ENCODE results near the gene HELT. TPM values are rescaled to one million over a fixed set of nuclear protein-coding genes. Genes with fewer than 3 reads are reported as not detected.

Gene HELT
- total and polyA plus RNA-seq, 10 of the 15 experiments (the other 5 are each of a cell fraction or from before 2014, with no cell fraction given), result not detected

- CTCF ChIA-PET, result no interaction called here
- intact Hi-C loops (cut with micrococcal nuclease; ENCODE audit: unreplicated experiment), result no loop called here
Observed at GRCh38 chr4:185020293-185020808, 2.1 kb downstream of the HELT start.

GRCh38 chr4:185020863-185021761, 2.8 kb downstream of the HELT start:
- DNase-seq (ENCODE audit: low read depth, low spot score), result no peak
- ChIA-PET SMC1A (ENCODE audit: uncharacterized antibody, unreplicated experiment) (no interaction called here), RAD21 (ENCODE audit: unreplicated experiment) (no interaction called here), POLR2A (no interaction called here), CTCF (interaction anchor here (1.5 kb wide), 1 partner anchor 75 kb away, joined by 3 read pairs; no protein-coding TSS in a partner anchor)
- no peaks in the 10 kb centered on the region for H3K79me2 ChIP-seq (ENCODE audit: control insufficient read depth, insufficient read depth, low read length)
- WGBS (ENCODE audit: insufficient coverage, insufficient replicate concordance, low lambda C conversion rate, missing lambda C conversion rate), result 19% methylated on average over 55 of the region's 55 CpGs
- H3K4me1 ChIP-seq (ENCODE audit: control insufficient read depth, insufficient read depth, low read length), result no peaks in the 10 kb centered on the region
- no peak overlapping the region for H3K4me3 ChIP-seq
- H3K36me3 ChIP-seq (ENCODE audit: control insufficient read depth in 2 of 2, insufficient read depth in 2 of 2, low read length in 1 of 2), result no peaks in the 10 kb centered on the region
- no peak for ATAC-seq
- intact Hi-C loops (cut with micrococcal nuclease; ENCODE audit: unreplicated experiment) (no loop called here), in situ Hi-C loops (cut with MboI) (no loop called here)
- no peaks in the 10 kb centered on the region for H3K9me3 ChIP-seq (replicated peaks; ENCODE audit: control insufficient read depth, insufficient read depth, low read length)
- H3K27ac ChIP-seq (ENCODE audit: control insufficient read depth, insufficient read depth), result no peak overlapping the region
- no peak overlapping the region for H2AFZ ChIP-seq (ENCODE audit: control insufficient read depth, low read depth, low read length)
- H4K20me1 ChIP-seq (ENCODE audit: control insufficient read depth, insufficient read depth), result no peaks in the 10 kb centered on the region
- peaks cover 13 to 21% of the 10 kb centered on the region in 2 experiments for H3K27me3 ChIP-seq (replicated peaks in 1 of 2; ENCODE audit: control insufficient read depth in 2 of 2, insufficient read depth in 2 of 2, low read length in 1 of 2)
- no peak overlapping the region for H3K9ac ChIP-seq (ENCODE audit: control insufficient read depth, insufficient read depth, low read length)
- no peak for FAIRE-seq
- no peak overlapping the region for H3K4me2 ChIP-seq (ENCODE audit: control insufficient read depth, insufficient read depth)
- TF ChIP-seq HDAC6 (IDR thresholded peaks at IDR 0.05; ENCODE audit: unreplicated experiment), result peak; percentile 88
- TF ChIP-seq KDM1A (IDR thresholded peaks at IDR 0.05; ENCODE audit: borderline replicate concordance), result no peak
- no TSS peak for BruUV-seq (replicated peaks)

More at GRCh38 chr4:185020293-185020808, 2.1 kb downstream of the HELT start:
- Histone ChIP-seq H3K4me2 (ENCODE audit: control insufficient read depth, insufficient read depth) (no peak overlapping the region), H4K20me1 (ENCODE audit: control insufficient read depth, insufficient read depth) (no peaks in the 10 kb centered on the region), H3K36me3 (ENCODE audit: control insufficient read depth in 2 of 2, insufficient read depth in 2 of 2, low read length in 1 of 2) (no peaks in the 10 kb centered on the region), H3K9me3 (replicated peaks; ENCODE audit: control insufficient read depth, insufficient read depth, low read length) (no peaks in the 10 kb centered on the region), H3K4me3 (no peak overlapping the region), H3K4me1 (ENCODE audit: control insufficient read depth, insufficient read depth, low read length) (no peaks in the 10 kb centered on the region), H3K27me3 (replicated peaks in 1 of 2; ENCODE audit: control insufficient read depth in 2 of 2, insufficient read depth in 2 of 2, low read length in 1 of 2) (peaks cover 11 to 24% of the 10 kb centered on the region in 2 experiments), H2AFZ (ENCODE audit: control insufficient read depth, low read depth, low read length) (no peak overlapping the region), H3K79me2 (ENCODE audit: control insufficient read depth, insufficient read depth, low read length) (no peaks in the 10 kb centered on the region), H3K9ac (ENCODE audit: control insufficient read depth, insufficient read depth, low read length) (no peak overlapping the region), H3K27ac (ENCODE audit: control insufficient read depth, insufficient read depth) (no peak overlapping the region)
- peak; percentile 69 for TF ChIP-seq HDAC6 (IDR thresholded peaks at IDR 0.05; ENCODE audit: unreplicated experiment)
- no peak for TF ChIP-seq ZSCAN29 (IDR thresholded peaks at IDR 0.05)
- ChIA-PET SMC1A (ENCODE audit: uncharacterized antibody, unreplicated experiment) (no interaction called here), POLR2A (no interaction called here), RAD21 (ENCODE audit: unreplicated experiment) (no interaction called here)
- no TSS peak for BruUV-seq (replicated peaks)
- FAIRE-seq (no peak), ATAC-seq (no peak), DNase-seq (ENCODE audit: low read depth, low spot score) (no peak)
- in situ Hi-C loops (cut with MboI), result no loop called here
- 4% methylated on average over 47 of the region's 48 CpGs for WGBS (ENCODE audit: insufficient coverage, insufficient replicate concordance, low lambda C conversion rate, missing lambda C conversion rate)

Measured in GM12878 (cell line).